Epithelial cell of proximal tubule (primary cell): ENCODE data around the gene TPRX1. TPM values are rescaled to one million over a fixed set of nuclear protein-coding genes. Genes with fewer than 3 reads are reported as not detected.
"Not testable (repeated sequence)": the region's sequence is repeated elsewhere in the genome, so short reads cannot be mapped to it uniquely, and the experiment has no call there.

Experiments
- DNase-seq: peaks from one replicate; pipeline ENCODE4 v3.0.0-alpha.2; 2011; ENCODE audit warnings: low read depth
- H3K4me3 ChIP-seq: 2 replicates; pipeline ENCODE4 v1.5.1; 2011; ENCODE audit warnings: low read depth, mild to moderate bottlenecking, low read length
- CTCF ChIP-seq: conservative IDR thresholded peaks from 2 replicates; pipeline ENCODE4 v1.5.1; 2012; ENCODE audit warnings: low read depth, mild to moderate bottlenecking, low read length
- total RNA-seq: library from RNA; depleted of rRNA; stranded (reverse); fragments of >200 nt; gene quantifications from 2 replicates; pipeline ENCODE4 v1.2.3, GENCODE V29; 2015

Gene TPRX1
- total RNA-seq, 1 donor from 2014 or later = not detected

GRCh38 chr19:47813995-47814328, 9.6 kb upstream of the TPRX1 start:
- no peak for TF ChIP-seq CTCF
- H3K4me3 ChIP-seq = no peak overlapping the region
- no peak for DNase-seq

GRCh38 chr19:47813304-47813994, 9.1 kb upstream of the TPRX1 start:
- DNase-seq = no peak
- peak; percentile 57 for TF ChIP-seq CTCF
- no peak overlapping the region for H3K4me3 ChIP-seq

- DNase-seq = no peak
- no peak overlapping the region for H3K4me3 ChIP-seq
- no peak for TF ChIP-seq CTCF
Measured at GRCh38 chr19:47806435-47806834, 2.1 kb upstream of the TPRX1 start.

GRCh38 chr19:47805313-47805712, 962 bp upstream of the TPRX1 start:
- no peak overlapping the region for H3K4me3 ChIP-seq
- no peak for DNase-seq
- no peak for TF ChIP-seq CTCF

GRCh38 chr19:47803671-47804070, 680 bp downstream of the TPRX1 start:
- not testable (repeated sequence) for DNase-seq, H3K4me3 ChIP-seq

GRCh38 chr19:47803148-47803547, 1.2 kb downstream of the TPRX1 start:
- not testable (repeated sequence) for H3K4me3 ChIP-seq, DNase-seq

- H3K4me3 ChIP-seq = no peak overlapping the region
- TF ChIP-seq CTCF = no peak
- DNase-seq = no peak
Measured at GRCh38 chr19:47802521-47803043, 1.8 kb downstream of the TPRX1 start.

GRCh38 chr19:47801270-47801669, 3.1 kb downstream of the TPRX1 start:
- TF ChIP-seq CTCF = no peak
- no peak overlapping the region for H3K4me3 ChIP-seq
- no peak for DNase-seq
